Activated T-helper 1 cell treated with anti-CD3 and anti-CD28 coated beads, Interleukin-12 subunit alpha, Interleukin-12 subunit beta, Interleukin-2, Interleukin-4 antibody, amounts not matched to agents 30 ng/mL and 10 ng/mL and 1 ng/mL, durations not matched to agents 14 hours and 24 hours and 36 hours (primary cell): Measurements from ENCODE around the gene MAP2K5. TPM values are rescaled to one million over a fixed set of nuclear protein-coding genes. Genes with fewer than 3 reads are reported as not detected.
A peak's percentile ranks its signal among the peaks of the same experiment; 100 is the strongest.

ENCODE experiments used
- DNase-seq: peaks from one replicate; pipeline ENCODE4 v3.0.0; 2021; ENCODE audit warnings: low spot score
- H3K27ac Mint-ChIP-seq: one replicate; pipeline ENCODE4 v1.8.0; 2021; ENCODE audit warnings: mild to moderate bottlenecking, mixed read lengths
- H3K27me3 Mint-ChIP-seq: one replicate; pipeline ENCODE4 v1.8.0; 2022; ENCODE audit warnings: mild to moderate bottlenecking, moderate library complexity, mixed read lengths; ENCODE audit not compliant: insufficient read depth
- H3K36me3 Mint-ChIP-seq: one replicate; pipeline ENCODE4 v1.8.0; 2021; ENCODE audit warnings: low read depth, mixed read lengths
- H3K4me1 Mint-ChIP-seq: one replicate; pipeline ENCODE4 v1.8.0; 2021; ENCODE audit warnings: low read depth, mixed read lengths
- H3K4me3 Mint-ChIP-seq: one replicate; pipeline ENCODE4 v1.8.0; 2021; ENCODE audit warnings: mild to moderate bottlenecking, moderate library complexity, mixed read lengths
- H3K9me3 Mint-ChIP-seq: one replicate; pipeline ENCODE4 v1.8.0; 2021; ENCODE audit warnings: mixed read lengths
- intact Hi-C: fragments of 100-400 bp; cut with micrococcal nuclease; formaldehyde crosslinking; loops from one replicate; pipeline ENCODE4 v1.15.1; 2024
- total RNA-seq: library from RNA; stranded (reverse); gene quantifications from 2 replicates; pipeline ENCODE4 v1.2.3, GENCODE V29; 2022

Gene MAP2K5
- total RNA-seq, 1 donor from 2014 or later = 22.1 TPM

DNA sequence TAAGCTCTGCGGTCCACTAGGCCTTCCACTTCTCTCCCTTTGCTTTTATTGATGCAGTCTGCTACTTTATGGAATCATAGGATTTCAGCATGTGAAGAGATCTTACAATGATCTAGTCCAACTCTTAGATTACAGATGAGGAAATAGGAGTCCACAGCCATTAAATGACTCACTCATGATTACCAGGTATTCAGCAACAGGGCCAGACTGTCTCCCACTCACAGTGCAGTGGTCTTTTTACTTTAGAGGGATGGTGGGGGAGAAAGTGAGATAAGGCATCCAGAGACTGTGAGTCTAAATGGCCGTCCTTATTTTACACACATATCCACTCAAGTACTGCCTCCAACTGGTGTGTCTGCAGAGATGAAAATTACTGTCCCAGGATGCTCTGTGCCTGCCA, 194.3 kb downstream of the MAP2K5 start:
- Mint-ChIP-seq H3K36me3 (peaks cover 2% of the 10 kb centered on the region), H3K4me1 (peaks cover 22% of the 10 kb centered on the region), H3K27ac (no peak overlapping the region), H3K27me3 (peaks cover 2% of the 10 kb centered on the region), H3K9me3 (no peaks in the 10 kb centered on the region), H3K4me3 (no peak overlapping the region)
- intact Hi-C loops = no loop called here
- DNase-seq = no peak

GRCh38 chr15:67738056-67738455, 195.6 kb downstream of the MAP2K5 start:
- Mint-ChIP-seq H3K27me3 (no peaks in the 10 kb centered on the region), H3K36me3 (peaks cover 2% of the 10 kb centered on the region), H3K27ac (no peak overlapping the region), H3K4me1 (peaks cover 26% of the 10 kb centered on the region), H3K4me3 (no peak overlapping the region), H3K9me3 (no peaks in the 10 kb centered on the region)
- intact Hi-C loops = no loop called here
- DNase-seq = no peak

GRCh38 chr15:67740405-67740804, 197.9 kb downstream of the MAP2K5 start:
- H3K4me1 Mint-ChIP-seq = peaks cover 44% of the 10 kb centered on the region
- no peak overlapping the region for H3K4me3 Mint-ChIP-seq
- intact Hi-C loops = no loop called here
- no peak overlapping the region for H3K27ac Mint-ChIP-seq
- DNase-seq = no peak
- H3K9me3 Mint-ChIP-seq = no peaks in the 10 kb centered on the region
- H3K27me3 Mint-ChIP-seq = no peaks in the 10 kb centered on the region
- peaks cover 3% of the 10 kb centered on the region for H3K36me3 Mint-ChIP-seq

DNA sequence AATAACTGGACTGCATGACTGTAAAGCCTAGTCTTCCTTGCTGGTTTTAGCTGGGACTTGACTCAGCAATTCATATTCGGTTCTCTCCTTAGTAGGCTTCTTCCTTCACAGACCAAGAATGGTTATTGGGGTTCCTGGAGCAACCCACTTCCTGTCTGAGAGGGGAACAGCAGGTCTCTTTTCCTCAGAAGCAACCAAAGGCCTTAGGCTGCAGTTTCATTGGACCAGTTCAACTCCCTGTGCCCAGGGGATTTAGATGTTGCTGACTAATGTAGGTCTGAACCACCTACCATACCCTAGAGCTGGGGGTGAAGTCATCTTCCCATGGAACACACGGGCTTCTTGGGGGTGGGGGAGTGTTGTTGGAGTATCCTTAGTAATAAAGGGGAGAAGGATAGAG, 198.8 kb downstream of the MAP2K5 start:
- no peaks in the 10 kb centered on the region for H3K9me3 Mint-ChIP-seq
- peaks cover 3% of the 10 kb centered on the region for H3K36me3 Mint-ChIP-seq
- no peak for DNase-seq
- H3K4me1 Mint-ChIP-seq = peaks cover 45% of the 10 kb centered on the region
- intact Hi-C loops = no loop called here
- H3K27ac Mint-ChIP-seq = no peak overlapping the region
- no peak overlapping the region for H3K4me3 Mint-ChIP-seq
- no peaks in the 10 kb centered on the region for H3K27me3 Mint-ChIP-seq

DNA sequence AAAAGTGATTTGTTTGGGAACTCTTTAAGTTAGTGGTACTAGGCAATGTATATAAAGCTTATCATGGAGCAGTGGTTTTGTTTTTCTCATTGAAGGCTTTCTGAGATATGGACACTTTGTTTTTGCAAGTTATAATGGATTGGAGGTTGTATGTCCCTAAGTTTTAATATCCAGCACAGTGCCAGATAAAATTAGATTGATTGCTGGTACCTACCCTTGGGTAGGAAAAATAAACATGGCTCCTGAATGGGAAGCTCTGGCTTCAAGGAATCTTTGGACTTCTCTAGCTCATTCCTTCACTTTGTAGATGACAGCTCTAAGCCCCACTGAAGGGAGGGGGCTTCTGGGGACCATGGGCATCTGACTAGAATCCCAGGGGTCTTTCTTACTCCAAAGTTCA, 201.1 kb downstream of the MAP2K5 start:
- Mint-ChIP-seq H3K27ac (no peak overlapping the region), H3K4me3 (no peak overlapping the region), H3K4me1 (peaks cover 51% of the 10 kb centered on the region), H3K27me3 (no peaks in the 10 kb centered on the region), H3K9me3 (no peaks in the 10 kb centered on the region), H3K36me3 (peaks cover 3% of the 10 kb centered on the region)
- DNase-seq = no peak
- intact Hi-C loops = no loop called here

DNA sequence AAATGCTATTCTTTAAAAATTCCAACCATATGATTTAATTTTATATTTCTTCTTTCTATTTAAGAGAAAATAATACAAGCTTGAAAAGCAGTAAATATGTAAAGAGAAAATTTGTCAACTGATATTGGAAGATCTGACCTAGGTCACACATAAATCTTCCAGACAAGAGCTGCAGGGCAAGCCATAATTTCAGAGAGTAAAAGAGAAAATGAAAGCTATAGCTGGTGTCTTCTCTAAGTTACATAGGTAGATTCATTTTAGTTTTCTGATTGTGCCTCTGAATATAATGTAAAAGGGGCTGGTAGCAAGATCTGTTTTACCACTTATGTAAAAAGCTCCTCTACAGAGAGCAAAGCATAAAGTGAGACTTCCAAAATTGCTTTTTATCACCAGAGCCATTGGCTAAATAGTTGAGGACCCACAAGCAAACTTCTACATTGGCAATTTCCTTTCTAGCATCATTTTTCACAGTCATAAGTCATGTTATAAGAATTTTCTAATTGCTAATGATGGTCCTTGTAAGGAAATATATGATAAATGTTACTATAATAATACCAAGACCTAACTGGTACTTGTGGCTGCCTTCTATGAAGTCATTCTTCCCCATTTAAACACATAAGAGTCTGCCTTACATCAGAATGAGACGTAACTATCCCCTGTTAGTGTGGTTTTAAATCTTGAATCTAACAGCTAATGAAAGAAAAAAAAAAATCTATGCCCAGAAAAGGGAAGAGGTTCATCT, 202.0 kb downstream of the MAP2K5 start:
- peaks cover 3% of the 10 kb centered on the region for H3K36me3 Mint-ChIP-seq
- no peaks in the 10 kb centered on the region for H3K9me3 Mint-ChIP-seq
- DNase-seq = no peak
- intact Hi-C loops = no loop called here
- H3K4me3 Mint-ChIP-seq = peak overlapping the region; percentile 32
- H3K27me3 Mint-ChIP-seq = no peaks in the 10 kb centered on the region
- peak overlapping the region; percentile 20 for H3K27ac Mint-ChIP-seq
- peaks cover 51% of the 10 kb centered on the region for H3K4me1 Mint-ChIP-seq

DNA sequence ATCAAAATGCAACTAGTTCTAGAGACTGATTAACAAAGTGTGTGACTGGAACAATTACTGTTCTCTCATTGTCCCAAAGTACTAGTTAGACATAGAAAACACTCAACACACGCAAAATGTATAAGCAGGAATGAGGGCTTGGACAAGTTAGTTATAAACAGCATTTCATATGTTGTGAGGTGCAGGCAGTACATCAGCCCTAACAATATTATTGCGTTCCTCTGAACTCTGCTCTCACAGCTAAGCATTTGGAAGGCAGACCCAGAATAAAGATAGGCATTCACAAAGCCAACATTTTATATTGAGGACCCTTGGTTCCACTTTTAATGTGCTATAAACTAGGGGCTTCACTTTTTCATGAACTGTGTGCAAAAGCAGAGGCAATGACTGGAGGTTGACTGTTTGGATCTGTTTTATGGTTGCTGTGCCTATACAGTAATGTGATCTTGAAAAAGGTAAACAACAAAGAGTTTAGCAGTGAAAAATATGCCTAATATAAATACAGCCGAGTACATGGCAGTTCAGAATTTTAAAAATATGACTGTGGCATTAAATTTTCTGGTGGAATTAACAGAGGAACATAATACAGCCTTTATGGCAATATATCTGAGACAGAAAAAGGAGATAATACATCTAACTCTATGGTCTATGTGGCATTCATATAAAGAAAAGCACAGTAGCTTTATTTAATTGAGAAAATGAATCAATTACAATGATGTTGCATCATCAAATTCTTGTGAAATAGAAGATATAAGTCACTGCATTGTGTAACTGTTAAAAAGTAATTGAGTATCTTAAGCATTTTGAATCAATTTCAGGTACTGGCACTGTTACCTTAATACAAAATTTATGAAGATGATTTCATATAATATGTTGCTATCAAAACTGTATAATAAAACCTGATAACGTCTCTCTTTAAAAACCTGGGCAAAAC, 202.8 kb downstream of the MAP2K5 start:
- intact Hi-C loops = loop anchor here (1.0 kb wide), 1 partner anchor 18 kb away; no protein-coding TSS in a partner anchor
- H3K27ac Mint-ChIP-seq = peak overlapping the region; percentile 20
- H3K9me3 Mint-ChIP-seq = no peaks in the 10 kb centered on the region
- H3K4me3 Mint-ChIP-seq = peak overlapping the region; percentile 16
- peaks cover 6% of the 10 kb centered on the region for H3K36me3 Mint-ChIP-seq
- no peak for DNase-seq
- H3K27me3 Mint-ChIP-seq = no peaks in the 10 kb centered on the region
- H3K4me1 Mint-ChIP-seq = peaks cover 51% of the 10 kb centered on the region

DNA sequence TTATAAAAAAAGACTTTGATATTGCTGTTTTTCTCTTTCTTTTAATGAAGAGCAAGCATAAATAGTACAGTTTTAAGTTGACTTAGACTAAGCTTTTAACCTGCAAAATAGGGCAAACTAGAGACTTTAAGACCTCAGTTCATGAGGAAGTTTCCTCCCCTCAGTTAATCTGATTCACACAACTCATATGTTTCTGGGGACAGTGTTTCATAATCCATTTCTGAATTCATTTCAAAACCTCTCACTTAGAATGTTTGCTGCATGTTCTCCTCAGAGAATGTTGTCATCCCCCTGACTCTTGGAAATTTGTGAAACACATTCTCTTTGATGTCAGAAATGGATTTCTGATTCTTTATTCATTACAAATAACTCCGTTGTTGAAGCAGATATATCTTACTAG, 203.5 kb downstream of the MAP2K5 start:
- no peaks in the 10 kb centered on the region for H3K9me3 Mint-ChIP-seq
- no peak for DNase-seq
- peak overlapping the region; percentile 17 for H3K4me3 Mint-ChIP-seq
- peaks cover 8% of the 10 kb centered on the region for H3K36me3 Mint-ChIP-seq
- intact Hi-C loops = loop anchor here (1.0 kb wide), 1 partner anchor 17 kb away; no protein-coding TSS in a partner anchor
- no peaks in the 10 kb centered on the region for H3K27me3 Mint-ChIP-seq
- peaks cover 49% of the 10 kb centered on the region for H3K4me1 Mint-ChIP-seq
- H3K27ac Mint-ChIP-seq = peak overlapping the region; percentile 16

GRCh38 chr15:67746450-67746849, 203.9 kb downstream of the MAP2K5 start:
- H3K36me3 Mint-ChIP-seq = peaks cover 8% of the 10 kb centered on the region
- H3K27me3 Mint-ChIP-seq = no peaks in the 10 kb centered on the region
- H3K4me3 Mint-ChIP-seq = peak overlapping the region; percentile 17
- intact Hi-C loops = loop anchor here (1.0 kb wide), 1 partner anchor 17 kb away; no protein-coding TSS in a partner anchor
- DNase-seq = no peak
- peak overlapping the region; percentile 46 for H3K27ac Mint-ChIP-seq
- peaks cover 45% of the 10 kb centered on the region for H3K4me1 Mint-ChIP-seq
- no peaks in the 10 kb centered on the region for H3K9me3 Mint-ChIP-seq

DNA sequence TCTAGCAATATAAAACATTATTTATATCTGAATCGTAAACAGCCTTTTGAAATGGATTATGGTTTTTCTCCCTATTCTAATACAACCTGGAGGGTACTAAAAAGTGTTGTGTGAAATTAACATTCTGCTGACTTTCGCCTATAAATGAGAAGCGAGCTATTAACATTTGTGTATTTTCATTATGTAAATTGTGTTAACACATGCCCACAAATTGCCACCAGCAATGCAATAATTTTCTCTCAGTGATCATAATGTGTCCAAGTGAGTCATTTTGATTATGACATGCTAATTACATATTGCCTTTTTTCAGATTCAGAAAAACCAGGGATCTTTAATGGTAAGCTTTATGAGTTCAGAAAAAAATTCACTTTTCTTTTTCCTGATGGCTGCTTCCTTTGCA, 205.4 kb downstream of the MAP2K5 start:
- H3K4me1 Mint-ChIP-seq = peaks cover 40% of the 10 kb centered on the region
- DNase-seq = no peak
- intact Hi-C loops = no loop called here

DNA sequence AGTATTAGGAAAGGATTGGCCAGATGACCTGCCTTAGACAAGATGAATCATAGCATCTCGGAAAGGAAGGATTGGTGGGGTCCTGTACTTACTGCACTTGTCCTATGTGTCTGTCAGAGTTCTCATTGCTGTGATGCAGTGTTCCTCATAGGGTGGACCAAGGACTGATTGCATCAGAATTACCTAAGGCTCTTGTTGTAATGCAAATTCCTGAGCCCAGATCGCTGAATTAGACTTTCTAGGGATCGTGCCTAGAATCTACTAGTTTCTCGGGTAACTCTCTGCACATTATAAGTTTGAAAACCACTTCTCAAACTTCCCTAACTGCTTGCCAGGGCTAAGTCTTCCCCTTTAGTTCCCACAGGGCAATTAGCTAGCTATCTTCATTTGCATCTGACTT, 207.9 kb downstream of the MAP2K5 start:
- no peak overlapping the region for H3K27ac Mint-ChIP-seq
- no peaks in the 10 kb centered on the region for H3K27me3 Mint-ChIP-seq
- H3K36me3 Mint-ChIP-seq = peaks cover 10% of the 10 kb centered on the region
- H3K4me3 Mint-ChIP-seq = no peak overlapping the region
- no peak for DNase-seq
- peaks cover 19% of the 10 kb centered on the region for H3K4me1 Mint-ChIP-seq
- intact Hi-C loops = no loop called here
- no peaks in the 10 kb centered on the region for H3K9me3 Mint-ChIP-seq

More for the DNA sequence above, 205.4 kb downstream of the MAP2K5 start:
- no peaks in the 10 kb centered on the region for H3K9me3 Mint-ChIP-seq
- H3K4me3 Mint-ChIP-seq = no peak overlapping the region
- peaks cover 8% of the 10 kb centered on the region for H3K36me3 Mint-ChIP-seq
- H3K27ac Mint-ChIP-seq = no peak overlapping the region
- no peaks in the 10 kb centered on the region for H3K27me3 Mint-ChIP-seq

DNA sequence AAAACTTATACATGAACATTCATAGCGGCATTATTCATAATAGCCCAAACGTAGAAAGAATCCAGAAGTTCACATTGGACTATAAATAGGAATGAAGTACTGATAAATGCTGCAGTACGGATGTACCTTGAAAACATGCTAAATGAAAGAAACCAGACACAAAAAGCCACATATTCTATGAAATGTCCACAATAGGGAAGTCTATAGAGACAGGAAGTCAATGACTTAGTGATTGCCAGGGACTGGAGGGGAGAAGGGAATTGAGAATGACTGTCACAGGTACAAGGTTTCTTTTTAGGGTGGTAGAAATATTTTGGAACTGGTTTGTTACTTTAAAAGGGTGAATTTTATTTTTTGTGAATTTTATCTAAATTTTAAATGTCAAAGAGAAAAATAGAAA, 211.4 kb downstream of the MAP2K5 start:
- H3K4me3 Mint-ChIP-seq = no peak overlapping the region
- no peaks in the 10 kb centered on the region for H3K9me3 Mint-ChIP-seq
- intact Hi-C loops = no loop called here
- H3K27me3 Mint-ChIP-seq = no peaks in the 10 kb centered on the region
- no peak for DNase-seq
- H3K4me1 Mint-ChIP-seq = peaks cover 33% of the 10 kb centered on the region
- no peak overlapping the region for H3K27ac Mint-ChIP-seq
- H3K36me3 Mint-ChIP-seq = peaks cover 9% of the 10 kb centered on the region

GRCh38 chr15:67755264-67755663, 212.8 kb downstream of the MAP2K5 start:
- DNase-seq = no peak
- Mint-ChIP-seq H3K27ac (no peak overlapping the region), H3K4me3 (no peak overlapping the region), H3K9me3 (no peaks in the 10 kb centered on the region), H3K36me3 (peaks cover 7% of the 10 kb centered on the region), H3K4me1 (peaks cover 36% of the 10 kb centered on the region), H3K27me3 (no peaks in the 10 kb centered on the region)
- intact Hi-C loops = no loop called here
